HG03039 (cell line): Measurements from ENCODE around the gene DGCR6.
"Not testable (repeated sequence)": the region's sequence is repeated elsewhere in the genome, so short reads cannot be mapped to it uniquely, and the experiment has no call there.

Source experiments
- ATAC-seq: cut with Tn5 transposase; IDR thresholded peaks from one replicate; pipeline ENCODE4 v1.9.1; 2021; ENCODE audit warnings: mild to moderate bottlenecking, moderate library complexity; ENCODE audit not compliant: unreplicated experiment

Gene DGCR6

DNA sequence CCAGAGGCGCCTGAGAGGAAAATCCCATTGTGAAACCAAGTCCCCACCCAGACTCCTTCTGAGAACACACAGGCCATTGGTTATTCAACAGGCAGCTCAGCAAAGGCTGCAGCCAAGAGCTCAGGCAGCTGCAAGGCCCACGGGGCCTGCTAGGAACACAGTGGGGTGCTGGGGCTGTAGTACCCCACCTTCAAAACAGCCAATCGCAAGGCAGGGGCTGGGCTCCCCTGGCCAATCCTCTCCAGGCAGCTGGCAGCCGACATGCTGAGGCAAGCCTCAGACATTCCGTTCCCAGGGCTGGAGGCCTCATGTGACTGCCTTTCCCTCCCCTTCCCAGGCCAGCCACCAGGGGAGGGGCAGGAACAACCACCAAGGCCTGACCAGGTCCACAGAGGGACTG, 23.3 kb downstream of the DGCR6 start:
- no peak for ATAC-seq

DNA sequence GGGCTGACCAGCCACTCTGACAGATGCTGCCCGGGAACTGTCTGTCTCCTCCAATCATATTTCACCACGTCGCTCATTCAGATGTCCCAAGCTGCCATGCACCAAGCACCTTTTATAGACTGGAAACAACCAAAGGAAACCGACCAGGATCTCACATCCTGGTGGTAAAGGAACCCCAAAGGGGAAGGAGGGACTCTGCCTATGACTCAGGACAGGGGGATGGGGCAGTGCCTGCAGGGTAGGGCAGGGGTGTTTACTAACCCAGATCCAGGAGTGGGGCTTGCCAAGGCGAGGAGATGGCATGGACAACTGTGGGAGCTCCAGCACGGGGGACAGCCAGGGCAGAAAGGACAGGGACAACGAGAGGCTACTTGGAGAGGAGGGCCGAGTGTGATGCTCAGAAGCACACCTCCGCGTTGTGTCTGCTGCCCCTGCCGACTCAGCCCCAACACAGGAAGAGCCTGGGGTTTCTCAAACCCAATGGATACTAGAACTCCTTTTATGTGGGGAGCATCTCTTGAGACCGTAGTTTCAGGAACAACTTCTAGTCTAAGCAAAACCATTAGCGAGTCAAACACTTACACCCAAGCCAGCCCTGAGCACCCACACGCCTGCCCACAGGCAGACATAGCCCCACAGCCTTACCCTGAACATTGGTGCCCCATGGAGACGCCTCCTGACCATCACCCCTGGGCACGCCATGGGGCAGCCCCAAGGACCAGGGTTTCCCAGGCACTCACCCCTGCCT, 26.0 kb downstream of the DGCR6 start:
- ATAC-seq: no peak

DNA sequence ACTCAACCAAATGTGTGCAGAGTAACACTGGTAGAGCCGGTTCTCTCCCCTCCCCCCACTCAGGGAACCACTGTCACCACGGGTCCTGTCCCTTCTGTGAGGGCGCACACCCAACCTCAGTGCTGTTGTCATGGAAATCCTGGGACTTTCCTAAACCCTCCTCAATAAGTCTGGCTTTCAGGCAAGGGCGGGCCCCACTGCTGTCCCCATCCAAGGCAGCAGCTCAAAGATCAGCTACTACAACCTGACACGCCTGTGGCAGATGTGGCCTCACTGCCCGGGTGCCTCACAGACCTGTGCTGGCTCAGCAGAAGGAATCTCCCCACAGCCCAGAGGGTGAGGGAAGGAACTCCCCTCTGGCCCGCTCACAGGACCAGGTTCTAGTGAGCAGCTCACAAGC, 27.8 kb downstream of the DGCR6 start:
- no peak for ATAC-seq

DNA sequence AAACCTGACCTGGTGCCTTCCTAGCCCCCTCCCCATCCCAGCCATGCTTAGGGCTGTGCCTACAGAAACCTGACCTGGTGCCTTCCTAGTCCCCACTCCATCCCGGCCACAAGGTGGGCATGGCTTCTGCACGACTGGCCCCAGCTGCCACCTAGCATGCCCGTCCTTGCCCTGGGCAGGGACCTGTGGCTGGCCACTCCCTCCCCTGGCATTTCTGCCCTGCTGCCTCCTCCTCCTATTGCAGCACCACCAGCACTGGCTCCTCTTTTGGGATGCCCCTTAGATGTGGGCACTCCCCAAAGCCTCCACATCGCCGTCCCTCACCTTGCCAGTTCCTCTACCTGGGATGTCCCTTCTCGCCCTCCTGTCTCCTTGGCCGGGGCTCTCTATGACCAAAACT, 28.6 kb downstream of the DGCR6 start:
- not testable (repeated sequence) for ATAC-seq

DNA sequence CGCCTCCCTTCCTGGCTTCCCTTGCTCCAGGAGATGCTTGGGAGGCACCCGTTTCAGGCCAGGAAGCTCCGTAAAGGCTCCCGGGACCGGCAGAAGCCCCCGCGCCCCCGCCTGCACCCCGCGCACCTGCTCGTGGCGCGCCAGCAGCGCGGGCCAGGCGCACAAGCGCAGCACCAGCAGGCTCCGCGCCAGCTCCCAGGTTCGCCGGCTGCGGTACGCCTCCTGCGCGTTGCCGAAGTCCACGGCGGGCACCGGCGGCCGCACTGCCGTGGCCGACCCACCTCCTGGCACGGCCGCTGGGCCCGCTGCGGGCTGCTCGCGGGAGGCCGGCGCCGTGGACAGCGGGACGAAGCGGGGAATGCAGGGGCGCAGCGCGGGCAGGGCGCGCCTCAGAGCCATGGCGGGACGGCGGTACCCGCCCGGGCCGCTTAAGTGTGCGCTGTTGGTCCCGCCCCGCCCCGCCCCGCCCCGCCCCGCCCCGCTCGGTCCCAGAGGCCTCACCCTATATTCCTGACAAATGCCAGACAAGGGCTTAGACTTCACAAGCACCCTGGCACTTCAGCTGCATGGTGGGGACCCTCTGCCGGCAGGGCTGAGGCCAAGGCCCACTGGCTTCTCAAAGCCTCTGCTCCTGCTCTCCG, 29.9 kb downstream of the DGCR6 start, which contains the start of gene PRODH:
TSS of gene PRODH (minus strand) at position 405 of the 641 bp plus-strand sequence. CDS start at position 399, 6 bp downstream.
- no peak for ATAC-seq

DNA sequence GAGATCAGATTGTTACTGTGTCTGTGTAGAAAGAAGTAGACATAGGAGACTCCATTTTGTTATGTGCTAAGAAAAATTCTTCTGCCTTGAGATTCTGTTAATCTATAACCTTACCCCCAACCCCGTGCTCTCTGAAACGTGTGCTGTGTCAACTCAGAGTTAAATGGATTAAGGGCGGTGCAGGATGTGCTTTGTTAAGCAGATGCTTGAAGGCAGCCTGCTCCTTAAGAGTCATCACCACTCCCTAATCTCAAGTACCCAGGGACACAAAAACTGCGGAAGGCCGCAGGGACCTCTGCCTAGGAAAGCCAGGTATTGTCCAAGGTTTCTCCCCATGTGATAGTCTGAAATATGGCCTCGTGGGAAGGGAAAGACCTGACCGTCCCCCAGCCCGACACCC, 32.6 kb downstream of the DGCR6 start:
- ATAC-seq: not testable (repeated sequence)

DNA sequence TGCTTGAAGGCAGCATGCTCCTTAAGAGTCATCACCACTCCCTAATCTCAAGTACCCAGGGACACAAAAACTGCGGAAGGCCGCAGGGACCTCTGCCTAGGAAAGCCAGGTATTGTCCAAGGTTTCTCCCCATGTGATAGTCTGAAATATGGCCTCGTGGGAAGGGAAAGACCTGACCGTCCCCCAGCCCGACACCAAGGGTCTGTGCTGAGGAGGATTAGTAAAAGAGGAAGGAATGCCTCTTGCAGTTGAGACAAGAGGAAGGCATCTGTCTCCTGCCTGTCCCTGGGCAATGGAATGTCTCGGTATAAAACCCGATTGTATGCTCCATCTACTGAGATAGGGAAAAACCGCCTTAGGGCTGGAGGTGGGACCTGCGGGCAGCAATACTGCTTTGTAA, 41.0 kb downstream of the DGCR6 start:
- ATAC-seq: not testable (repeated sequence)

DNA sequence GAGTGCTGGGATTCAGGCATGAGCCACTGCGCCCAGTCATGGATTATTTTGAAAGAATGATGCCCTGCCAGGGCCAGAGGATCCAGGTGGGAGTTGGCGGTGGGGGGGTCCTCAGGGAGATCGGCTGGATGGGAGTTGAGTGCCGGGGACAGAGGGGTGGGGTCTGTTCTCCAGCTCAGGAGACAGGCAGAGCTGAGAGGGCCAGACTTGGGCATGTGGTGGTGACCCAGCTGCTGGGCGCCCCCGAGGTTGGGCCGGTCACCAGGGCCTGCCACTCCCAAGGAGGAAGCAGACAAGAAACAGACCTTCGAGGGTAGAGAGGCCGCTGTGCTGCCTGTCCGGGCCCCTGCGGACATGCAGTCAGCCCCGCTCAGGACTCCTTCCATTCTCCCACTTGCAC, 41.8 kb downstream of the DGCR6 start:
- no peak for ATAC-seq

DNA sequence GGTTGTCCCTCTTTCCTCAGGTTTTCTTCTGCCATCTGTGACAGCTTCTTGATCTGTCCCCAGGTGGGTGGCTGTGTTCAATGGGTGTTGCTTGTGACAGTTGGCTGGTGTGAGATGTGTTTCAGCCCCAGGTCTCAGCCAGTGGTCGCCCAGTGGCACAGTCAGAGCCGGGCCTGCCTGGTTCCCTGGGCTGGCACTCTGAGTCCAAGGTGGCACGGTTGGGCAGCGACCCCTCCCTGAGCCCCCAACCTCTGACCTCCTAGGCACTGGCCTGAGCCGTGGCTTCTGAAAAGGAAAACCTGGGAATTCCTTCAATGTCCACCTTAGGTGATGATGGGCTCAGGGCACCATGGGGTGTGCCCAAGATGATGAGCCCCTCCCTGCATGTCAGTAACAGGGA, 44.0 kb downstream of the DGCR6 start:
- no peak for ATAC-seq

DNA sequence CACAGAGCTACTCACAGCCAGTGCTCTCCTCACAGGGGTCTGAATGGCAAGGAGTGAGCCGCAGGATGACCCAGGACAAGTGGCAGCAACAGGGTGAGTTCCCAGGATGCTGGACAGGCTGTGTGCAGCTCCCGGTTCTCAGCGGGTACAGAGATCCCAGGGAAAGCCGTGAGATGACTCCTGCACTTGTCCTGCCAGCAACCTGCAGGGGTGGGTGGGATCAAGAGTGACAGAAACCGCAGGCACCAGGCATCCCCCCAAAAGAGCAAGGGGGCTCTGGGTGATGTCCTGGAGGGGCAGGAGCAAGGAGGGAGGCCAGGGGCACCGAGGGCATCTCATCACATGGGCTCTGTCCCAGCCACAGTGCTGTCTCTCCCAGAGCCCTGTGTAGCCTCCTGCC, 45.9 kb downstream of the DGCR6 start:
- no peak for ATAC-seq

DNA sequence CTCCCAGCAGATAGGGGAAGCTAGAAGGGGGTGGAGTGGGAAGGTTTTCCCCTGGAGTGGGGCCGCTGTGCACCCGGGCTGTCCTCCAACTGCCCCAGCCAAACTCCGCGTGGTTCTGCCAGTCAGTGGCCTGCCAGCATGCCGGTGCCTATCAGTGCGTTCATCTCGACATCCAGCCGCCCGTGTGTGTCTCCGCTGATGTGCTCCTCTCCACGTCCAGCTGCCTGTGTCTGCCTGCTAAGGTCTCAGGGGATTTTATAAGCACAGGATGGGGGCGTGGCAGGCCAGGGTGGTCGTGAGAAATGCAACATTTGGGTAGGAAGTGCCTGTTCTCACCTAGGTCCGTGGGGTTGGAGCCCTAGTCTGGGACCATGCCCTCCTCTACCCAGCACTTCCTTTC, 47.0 kb downstream of the DGCR6 start:
- not testable (repeated sequence) for ATAC-seq

DNA sequence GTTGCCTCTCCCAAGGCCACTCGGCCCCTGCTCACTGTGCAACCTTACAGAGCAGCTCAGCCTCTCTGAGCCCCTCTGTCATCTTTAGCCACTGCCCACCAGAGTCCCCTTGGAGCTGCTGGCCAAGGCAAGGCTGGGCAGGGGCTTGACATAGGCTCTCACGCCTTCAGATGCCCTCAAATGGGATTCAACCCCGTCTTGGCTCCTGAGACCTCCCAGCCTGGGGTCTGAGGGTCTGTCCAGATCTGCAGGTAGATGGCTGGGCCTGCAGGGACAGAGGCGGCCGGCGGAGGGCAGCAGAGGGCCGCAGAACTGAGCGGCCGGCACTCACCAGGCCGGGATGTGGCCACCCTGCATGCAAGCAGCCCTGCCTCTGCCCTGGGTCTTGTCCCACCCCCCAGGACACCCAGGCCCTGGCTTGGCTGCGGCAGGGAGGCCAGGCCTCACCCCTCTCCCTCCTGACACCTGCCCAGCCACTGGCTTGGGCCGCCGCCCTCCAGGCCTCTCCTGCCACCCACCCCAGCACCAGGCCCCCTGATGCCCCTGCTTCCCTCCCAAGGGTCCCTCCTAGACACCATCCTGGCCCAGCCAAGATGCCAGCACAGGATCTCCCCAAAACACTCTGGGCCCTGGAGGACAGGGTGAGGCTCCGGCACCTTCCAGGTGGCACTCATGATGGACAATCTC, 48.3 kb downstream of the DGCR6 start:
- not testable (repeated sequence) for ATAC-seq

DNA sequence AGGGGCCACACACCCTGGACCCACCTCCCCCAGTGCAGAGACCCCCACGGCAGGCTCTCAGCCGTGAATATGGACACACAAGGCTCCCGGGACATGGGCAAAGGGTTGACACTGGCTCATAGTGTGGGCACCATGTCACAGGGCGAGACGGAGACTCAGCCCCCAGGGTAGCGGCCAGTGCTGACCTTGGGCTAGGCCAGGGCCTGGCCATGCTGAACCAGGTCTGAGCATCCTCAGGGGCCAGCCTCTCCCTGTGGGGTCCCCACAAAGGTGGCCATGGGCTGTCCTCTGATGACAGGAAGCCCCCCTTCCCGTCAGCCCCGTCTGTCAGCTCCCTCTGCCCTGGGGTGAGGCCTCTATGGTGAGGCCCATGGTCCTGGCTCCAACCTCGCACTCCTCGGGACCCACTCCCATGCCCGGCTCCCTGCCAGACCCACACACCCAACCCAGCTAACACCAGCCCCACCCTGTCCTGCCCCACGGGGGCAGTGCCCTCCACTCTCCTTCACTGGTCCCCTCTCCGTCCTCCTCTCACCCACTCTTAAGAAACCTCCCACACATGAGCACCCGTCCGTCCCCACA, 49.0 kb downstream of the DGCR6 start:
- no peak for ATAC-seq

DNA sequence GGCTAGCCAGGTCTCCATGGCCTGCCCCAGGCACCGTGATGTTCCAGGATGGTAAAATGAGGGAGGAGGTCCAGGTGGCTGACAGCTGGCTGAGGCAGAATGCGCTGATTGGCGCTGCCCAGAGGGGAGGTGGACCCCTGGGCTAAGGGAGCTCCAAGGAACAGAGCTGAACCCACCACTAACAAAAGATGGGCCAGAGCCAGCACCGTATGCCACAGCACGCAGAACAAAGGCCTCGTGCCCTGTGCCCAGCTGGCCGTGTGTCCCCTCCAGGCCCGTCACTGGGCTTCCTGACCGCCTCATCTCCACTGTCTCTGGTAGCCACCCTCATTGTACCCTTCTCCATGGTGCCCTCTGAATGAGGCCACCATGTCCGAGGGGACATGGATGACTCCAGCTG, 49.6 kb downstream of the DGCR6 start:
- ATAC-seq: no peak

DNA sequence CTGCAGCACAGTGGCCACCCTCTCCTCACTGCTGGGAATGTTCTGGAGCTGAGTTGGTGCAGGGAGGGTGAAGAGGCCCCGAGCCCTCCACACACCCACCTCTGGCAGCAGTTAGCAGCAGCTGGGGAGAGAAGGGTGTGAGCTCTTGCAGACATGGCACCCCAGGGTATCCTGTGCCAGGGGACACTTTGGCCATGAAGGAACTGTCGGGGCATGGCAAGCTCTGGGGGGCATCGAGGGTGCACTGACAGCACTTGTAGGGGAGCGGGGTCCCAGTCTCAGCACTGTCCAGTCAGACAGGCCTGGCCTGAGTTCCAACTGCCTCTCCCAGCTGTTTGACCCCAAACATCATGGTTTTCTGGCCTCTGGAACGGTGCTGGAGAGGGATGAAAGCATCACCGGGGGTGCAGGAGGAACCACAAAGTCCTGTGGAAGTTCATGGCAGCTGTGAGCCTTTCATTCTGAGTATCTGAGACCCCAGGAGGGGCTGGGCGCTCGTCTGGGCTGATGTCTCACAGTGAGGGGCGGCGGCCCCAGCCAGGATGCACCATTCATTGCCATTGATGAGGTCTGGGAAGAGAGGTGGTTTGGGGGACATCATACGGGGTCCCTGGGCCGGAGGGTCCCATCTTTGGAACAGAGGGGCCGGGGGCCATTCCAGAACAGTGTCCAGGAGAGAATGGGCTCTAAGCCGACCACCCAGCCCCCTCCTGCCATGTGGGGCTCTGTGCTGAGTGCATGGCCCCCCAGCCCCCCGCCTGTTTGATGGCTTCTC, 50.2 kb downstream of the DGCR6 start:
- ATAC-seq: not testable (repeated sequence)

DNA sequence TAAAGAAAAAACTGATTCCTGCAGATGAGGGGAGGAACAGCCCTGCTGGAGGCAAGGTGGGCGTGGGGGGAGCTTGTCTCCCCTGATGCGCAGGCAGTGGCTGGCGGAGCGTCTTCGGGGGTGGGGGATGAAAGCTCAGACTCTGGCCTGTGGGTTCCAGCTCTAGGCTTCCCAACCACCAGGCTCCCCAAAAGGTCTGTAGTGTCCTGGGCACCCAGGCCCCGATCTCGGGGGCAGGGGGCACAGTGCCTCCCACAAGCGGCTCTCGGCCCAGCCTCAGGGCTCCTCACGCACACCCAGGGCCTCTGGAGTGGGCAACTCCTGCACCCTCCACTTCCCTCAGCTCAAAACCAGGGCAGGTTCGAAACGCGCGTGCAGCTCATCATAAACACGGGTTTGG, 50.8 kb downstream of the DGCR6 start:
- not testable (repeated sequence) for ATAC-seq

DNA sequence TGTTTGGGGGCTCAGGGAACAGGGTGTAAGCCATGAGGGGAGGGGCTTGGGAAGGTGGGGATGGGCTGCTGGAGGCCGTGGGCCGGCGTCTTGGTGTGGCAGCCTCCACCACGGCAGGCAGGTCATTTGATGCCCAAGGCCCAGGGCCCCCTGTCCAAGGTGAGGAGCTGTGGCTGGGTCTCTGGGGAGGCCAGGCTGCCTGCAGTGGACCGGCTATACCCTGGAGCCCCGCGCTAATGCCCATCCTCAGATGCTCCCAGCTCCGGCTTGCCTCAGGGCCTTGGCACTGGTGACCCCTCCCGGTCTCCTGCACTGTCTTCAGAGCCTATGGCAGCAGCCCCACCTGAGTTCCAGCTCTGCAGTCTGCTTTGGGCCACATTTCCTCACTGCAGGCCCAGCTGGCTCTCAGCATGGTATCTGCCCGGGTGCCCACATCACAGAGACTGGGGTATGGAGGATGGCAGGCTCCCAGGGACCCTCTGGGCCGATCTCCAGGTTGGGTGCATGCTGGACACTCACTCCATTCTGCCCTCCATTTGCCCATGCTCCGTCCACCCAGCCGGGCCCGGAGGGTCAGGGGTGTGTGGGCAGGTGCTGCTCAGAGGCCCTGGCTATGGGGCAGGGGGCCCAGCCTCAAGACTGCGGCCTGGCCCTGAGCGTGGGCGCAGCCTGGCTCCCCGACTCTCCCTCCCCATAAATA, 51.7 kb downstream of the DGCR6 start:
- ATAC-seq: not testable (repeated sequence)

DNA sequence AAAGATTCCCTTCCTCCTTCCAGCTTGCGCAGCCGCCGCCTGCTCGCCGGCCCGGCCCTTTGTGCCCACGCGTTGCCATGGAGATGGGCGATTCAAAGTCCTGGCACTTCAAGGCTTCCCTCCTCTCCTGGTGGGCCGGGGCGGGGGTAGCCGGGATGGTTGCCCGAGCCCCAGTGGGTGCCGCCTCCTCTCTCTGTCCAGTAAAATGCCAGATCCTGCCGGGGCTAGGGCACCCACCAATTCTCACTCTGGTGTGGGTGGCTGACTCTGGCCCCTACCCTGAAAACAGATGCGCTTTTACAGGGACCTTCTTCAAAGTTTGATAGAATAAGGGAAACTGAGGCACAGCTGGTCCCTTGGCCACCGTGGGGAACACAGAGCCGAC, 52.2 kb downstream of the DGCR6 start:
- not testable (repeated sequence) for ATAC-seq

DNA sequence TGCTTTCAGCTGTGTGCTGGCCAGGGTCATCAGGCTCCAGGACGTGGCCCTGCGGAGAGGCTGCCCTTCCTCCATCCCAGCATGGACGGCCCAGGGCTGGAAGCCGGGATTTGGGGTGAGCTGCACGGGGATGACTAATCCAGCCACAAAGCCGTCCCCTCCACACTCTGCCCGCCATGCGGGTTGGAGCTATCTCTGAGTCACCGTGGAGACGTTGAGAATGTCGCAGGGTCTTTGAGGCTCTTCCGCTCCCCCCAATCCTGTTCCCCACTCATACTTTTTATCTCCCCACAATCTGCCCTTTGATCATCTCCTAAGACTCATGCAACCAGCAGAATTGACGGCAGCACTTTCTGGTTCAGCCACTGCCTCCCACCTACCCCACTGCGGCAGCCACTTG, 52.6 kb downstream of the DGCR6 start:
- not testable (repeated sequence) for ATAC-seq

DNA sequence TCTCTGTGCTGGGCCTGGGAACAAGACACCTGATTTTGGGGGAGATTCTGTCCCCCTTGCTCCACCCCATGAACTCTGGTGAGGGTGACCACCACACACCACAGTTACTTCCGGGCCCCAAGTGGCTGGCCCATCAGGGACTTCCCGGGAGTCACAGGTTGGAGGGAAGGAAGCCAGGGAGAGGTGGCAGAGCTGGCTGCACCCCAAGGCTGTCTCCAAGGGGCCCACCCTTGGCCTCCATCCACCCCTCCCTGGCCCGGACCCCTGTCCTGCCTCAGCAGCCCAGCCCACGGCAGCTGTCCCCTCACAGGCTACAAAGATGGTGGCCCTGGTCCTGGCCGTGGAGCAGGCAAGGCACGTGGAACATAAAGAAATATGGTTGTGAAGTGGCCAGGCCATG, 53.1 kb downstream of the DGCR6 start:
- not testable (repeated sequence) for ATAC-seq
